PFSK-1 (cell line): ENCODE measurements around the gene LACTBL1.

ENCODE experiments used
- POLR2AphosphoS5 ChIP-seq: IDR thresholded peaks from 2 replicates; pipeline ENCODE4 v1.6.1; 2012; ENCODE audit warnings: low read depth, mild to moderate bottlenecking, control low read depth, low read length, moderate library complexity
- SIN3A ChIP-seq: IDR thresholded peaks from 2 replicates; pipeline ENCODE4 v1.6.1; 2012; ENCODE audit warnings: mild to moderate bottlenecking, low read length, moderate library complexity, borderline replicate concordance; ENCODE audit not compliant: insufficient read depth
- TF ChIP-seq, protein P1 (sequence below), 2 experiments: IDR thresholded peaks; 2 replicates each; pipeline versions ENCODE4 v1.6.1 to v1.8.0; 2011 to 2012; ENCODE audit warnings: low read depth in 2 of 2, low read length in 2 of 2, control low read depth in 1 of 2, inconsistent platforms in 1 of 2, mild to moderate bottlenecking in 1 of 2, moderate library complexity in 1 of 2; ENCODE audit not compliant: insufficient read depth in 1 of 2

DNA sequence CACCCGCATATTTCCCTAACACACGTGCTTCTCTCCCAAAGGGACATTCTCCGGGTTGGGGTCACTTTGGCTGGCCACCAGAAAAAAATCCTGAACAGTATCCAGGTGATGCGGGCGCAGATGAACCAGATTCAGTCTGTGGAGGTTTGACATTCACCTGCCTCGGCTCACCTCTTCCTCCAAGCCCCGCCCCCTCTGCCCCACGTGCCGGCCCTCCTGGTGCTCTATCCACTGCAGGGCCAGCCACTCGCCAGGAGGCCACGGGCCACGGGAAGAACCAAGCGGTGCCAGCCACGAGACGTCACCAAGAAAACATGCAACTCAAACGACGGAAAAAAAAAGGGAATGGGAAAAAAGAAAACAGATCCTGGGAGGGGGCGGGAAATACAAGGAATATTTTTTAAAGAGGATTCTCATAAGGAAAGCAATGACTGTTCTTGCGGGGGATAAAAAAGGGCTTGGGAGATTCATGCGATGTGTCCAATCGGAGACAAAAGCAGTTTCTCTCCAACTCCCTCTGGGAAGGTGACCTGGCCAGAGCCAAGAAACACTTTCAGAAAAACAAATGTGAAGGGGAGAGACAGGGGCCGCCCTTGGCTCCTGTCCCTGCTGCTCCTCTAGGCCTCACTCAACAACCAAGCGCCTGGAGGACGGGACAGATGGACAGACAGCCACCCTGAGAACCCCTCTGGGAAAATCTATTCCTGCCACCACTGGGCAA, 59.1 kb downstream of the LACTBL1 start:
- no peak for TF ChIP-seq POLR2AphosphoS5
- TF ChIP-seq, protein P1, sequence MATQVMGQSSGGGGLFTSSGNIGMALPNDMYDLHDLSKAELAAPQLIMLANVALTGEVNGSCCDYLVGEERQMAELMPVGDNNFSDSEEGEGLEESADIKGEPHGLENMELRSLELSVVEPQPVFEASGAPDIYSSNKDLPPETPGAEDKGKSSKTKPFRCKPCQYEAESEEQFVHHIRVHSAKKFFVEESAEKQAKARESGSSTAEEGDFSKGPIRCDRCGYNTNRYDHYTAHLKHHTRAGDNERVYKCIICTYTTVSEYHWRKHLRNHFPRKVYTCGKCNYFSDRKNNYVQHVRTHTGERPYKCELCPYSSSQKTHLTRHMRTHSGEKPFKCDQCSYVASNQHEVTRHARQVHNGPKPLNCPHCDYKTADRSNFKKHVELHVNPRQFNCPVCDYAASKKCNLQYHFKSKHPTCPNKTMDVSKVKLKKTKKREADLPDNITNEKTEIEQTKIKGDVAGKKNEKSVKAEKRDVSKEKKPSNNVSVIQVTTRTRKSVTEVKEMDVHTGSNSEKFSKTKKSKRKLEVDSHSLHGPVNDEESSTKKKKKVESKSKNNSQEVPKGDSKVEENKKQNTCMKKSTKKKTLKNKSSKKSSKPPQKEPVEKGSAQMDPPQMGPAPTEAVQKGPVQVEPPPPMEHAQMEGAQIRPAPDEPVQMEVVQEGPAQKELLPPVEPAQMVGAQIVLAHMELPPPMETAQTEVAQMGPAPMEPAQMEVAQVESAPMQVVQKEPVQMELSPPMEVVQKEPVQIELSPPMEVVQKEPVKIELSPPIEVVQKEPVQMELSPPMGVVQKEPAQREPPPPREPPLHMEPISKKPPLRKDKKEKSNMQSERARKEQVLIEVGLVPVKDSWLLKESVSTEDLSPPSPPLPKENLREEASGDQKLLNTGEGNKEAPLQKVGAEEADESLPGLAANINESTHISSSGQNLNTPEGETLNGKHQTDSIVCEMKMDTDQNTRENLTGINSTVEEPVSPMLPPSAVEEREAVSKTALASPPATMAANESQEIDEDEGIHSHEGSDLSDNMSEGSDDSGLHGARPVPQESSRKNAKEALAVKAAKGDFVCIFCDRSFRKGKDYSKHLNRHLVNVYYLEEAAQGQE (IDR thresholded peaks at IDR 0.05; ENCODE audit: insufficient read depth in 1 of 2, low read depth in 2 of 2, low read length in 2 of 2), result no peak
- no peak for TF ChIP-seq SIN3A
